BJ (cell line): ENCODE results near the gene SPTBN1. TPM values are rescaled to one million over a fixed set of nuclear protein-coding genes. Genes with fewer than 3 reads are reported as not detected.

Experiments used
- CTCF ChIA-PET: fragments of 350-600 bp; formaldehyde crosslinking; extraction: SDS; loops from one replicate; lab custom pipeline; 2021; ENCODE audit warnings: antibody characterized with exemption, inconsistent platforms; lab: Yijun Ruan, JAX
- POLR2A ChIA-PET: fragments of 300-600 bp; sonication (Branson Sonifier 250); formaldehyde crosslinking; extraction: SDS; loops from one replicate; lab custom pipeline; 2021; ENCODE audit warnings: antibody characterized with exemption; lab: Charles Lee
- DNase-seq: peaks from one replicate; pipeline ENCODE4 v3.0.0-alpha.2; 2011; ENCODE audit warnings: low read depth
- H3K27me3 ChIP-seq: 2 replicates; pipeline ENCODE4 v1.6.0; 2011; ENCODE audit warnings: low read length; ENCODE audit not compliant: control insufficient read depth, insufficient read depth
- H3K36me3 ChIP-seq: 2 replicates; pipeline ENCODE4 v1.5.1; 2011; ENCODE audit warnings: low read length; ENCODE audit not compliant: control insufficient read depth, insufficient read depth
- H3K4me3 ChIP-seq: 2 replicates; pipeline ENCODE4 v1.5.1; 2011; ENCODE audit warnings: low read depth, mild to moderate bottlenecking, control low read depth, low read length
- CTCF ChIP-seq: IDR thresholded peaks from 2 replicates; pipeline ENCODE4 v1.5.1; 2011; ENCODE audit warnings: low read depth, mild to moderate bottlenecking, control low read depth, inconsistent platforms, low read length, moderate library complexity; ENCODE audit not compliant: insufficient read depth
- polyA plus RNA-seq: library from polyadenylated mRNA; depleted of rRNA; stranded (reverse); fragments of >200 nt; gene quantifications from 2 replicates; pipeline ENCODE4 v1.2.3, GENCODE V29; 2011

Gene SPTBN1
- polyA plus RNA-seq, 1 experiment: 33.8 TPM

GRCh38 chr2:54549430-54549829, 93.3 kb downstream of the SPTBN1 start:
- Histone ChIP-seq H3K36me3 (no peaks in the 10 kb centered on the region), H3K27me3 (no peaks in the 10 kb centered on the region), H3K4me3 (no peak overlapping the region)
- no peak for TF ChIP-seq CTCF
- ChIA-PET CTCF (interaction anchor here (1.8 kb wide), 1 partner anchor 9 kb away, joined by 5 read pairs; no protein-coding TSS in a partner anchor), POLR2A (no interaction called here)
- DNase-seq: no peak

GRCh38 chr2:54549917-54550518, 93.9 kb downstream of the SPTBN1 start:
- Histone ChIP-seq H3K27me3 (no peaks in the 10 kb centered on the region), H3K4me3 (no peak overlapping the region), H3K36me3 (no peaks in the 10 kb centered on the region)
- DNase-seq: no peak
- TF ChIP-seq CTCF: no peak
- CTCF ChIA-PET: interaction anchor here (0.9 kb wide), 1 partner anchor 27 kb away, joined by 4 read pairs; no protein-coding TSS in a partner anchor
- POLR2A ChIA-PET: no interaction called here

GRCh38 chr2:54550547-54550946, 94.4 kb downstream of the SPTBN1 start:
- no peak for TF ChIP-seq CTCF
- ChIA-PET POLR2A (no interaction called here), CTCF (interaction anchor here (0.9 kb wide), 1 partner anchor 28 kb away, joined by 4 read pairs; no protein-coding TSS in a partner anchor)
- Histone ChIP-seq H3K36me3 (no peaks in the 10 kb centered on the region), H3K4me3 (no peak overlapping the region), H3K27me3 (no peaks in the 10 kb centered on the region)
- no peak for DNase-seq

- no peaks in the 10 kb centered on the region for H3K27me3 ChIP-seq
- no peak for TF ChIP-seq CTCF
- POLR2A ChIA-PET: no interaction called here
- no peaks in the 10 kb centered on the region for H3K36me3 ChIP-seq
- no peak overlapping the region for H3K4me3 ChIP-seq
- CTCF ChIA-PET: no interaction called here
- DNase-seq: no peak
These were observed 95.1 kb downstream of the SPTBN1 start for GRCh38 chr2:54551123-54551756.

- Histone ChIP-seq H3K36me3 (no peaks in the 10 kb centered on the region), H3K27me3 (no peaks in the 10 kb centered on the region), H3K4me3 (no peak overlapping the region)
- no peak for TF ChIP-seq CTCF
- ChIA-PET CTCF (interaction anchor here (0.6 kb wide), 1 partner anchor 29 kb away, joined by 3 read pairs; no protein-coding TSS in a partner anchor), POLR2A (no interaction called here)
- no peak for DNase-seq
These were observed 96.9 kb downstream of the SPTBN1 start for GRCh38 chr2:54553075-54553474.
